Spleen (tissue), 7 donors: ENCODE data around the gene SMARCAL1.

Source experiments
- POLR2A ChIP-seq, 3 donors: fragments of 450-650 bp; IDR thresholded peaks; one replicate each; pipeline ENCODE4 v1.5.1; 2017; ENCODE audit warnings: antibody characterized with exemption in 3 of 3, mild to moderate bottlenecking in 1 of 3
- POLR2AphosphoS5 ChIP-seq, 3 donors: sonication (generic); formaldehyde crosslinking; IDR thresholded peaks; one replicate each; pipeline ENCODE4 v1.5.1; 2017; ENCODE audit warnings: antibody characterized with exemption in 3 of 3
- TF ChIP-seq, protein P1 (sequence below), 11 experiments: fragments of 200-600 bp in 7 of 11; fragments of 450-650 bp in 4 of 11; sonication (generic) in 4 of 11; IDR thresholded peaks in 8 of 11; conservative IDR thresholded peaks in 3 of 11; 1 replicate in 7 of 11; 2 replicates in 4 of 11; pipeline versions ENCODE4 v1.4.0 to v1.8.0; 2016 to 2021; ENCODE audit warnings: antibody characterized with exemption in 11 of 11, inconsistent platforms in 4 of 11, mild to moderate bottlenecking in 1 of 11
- donor health status: DM: no; HTN: no; CAD: no; lungs with moderate emphysema.
- donor health status: DM: no; HTN: no; CAD: no.
- donor health status: DM: no; HTN: no; CAD: no.

DNA sequence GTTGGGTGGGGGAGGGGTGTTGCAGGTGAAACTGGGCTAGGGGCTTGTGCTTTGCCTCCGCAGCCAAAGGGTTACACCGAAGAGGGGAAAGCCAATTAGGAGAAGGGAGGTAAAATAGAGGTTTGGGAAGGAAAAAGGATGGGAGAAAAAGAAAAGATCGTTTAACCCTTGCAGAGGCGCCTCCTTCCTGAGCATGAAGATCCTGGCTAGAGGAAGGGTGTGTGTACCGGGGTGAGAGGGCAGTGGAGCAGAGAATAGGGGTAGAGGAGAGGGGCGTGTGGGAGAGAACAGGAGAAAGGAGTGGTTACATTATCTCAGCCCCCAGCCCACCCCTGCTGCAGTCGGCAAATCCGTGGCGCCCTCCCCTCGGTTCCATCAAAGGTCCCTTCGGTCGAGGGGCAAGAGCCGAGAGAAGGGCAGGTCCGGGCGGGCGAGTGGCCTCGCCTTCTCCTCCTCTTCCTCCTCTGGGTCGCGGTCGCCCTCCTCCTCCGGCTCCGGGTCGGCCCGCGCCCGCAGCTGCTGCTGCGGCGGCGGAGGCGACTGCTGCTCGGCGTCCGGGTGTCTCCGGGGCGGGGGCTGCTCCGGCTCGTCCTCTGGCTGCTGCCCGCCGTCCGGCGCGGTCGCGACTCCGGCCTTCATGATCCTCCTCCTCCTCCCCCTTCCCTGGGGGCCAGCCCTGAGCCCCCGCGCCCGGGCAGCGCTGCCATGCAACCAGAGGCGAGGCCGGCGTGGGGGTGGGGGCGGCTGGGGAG lies 41.1 kb upstream of the SMARCAL1 start:
- TF ChIP-seq, protein P1, sequence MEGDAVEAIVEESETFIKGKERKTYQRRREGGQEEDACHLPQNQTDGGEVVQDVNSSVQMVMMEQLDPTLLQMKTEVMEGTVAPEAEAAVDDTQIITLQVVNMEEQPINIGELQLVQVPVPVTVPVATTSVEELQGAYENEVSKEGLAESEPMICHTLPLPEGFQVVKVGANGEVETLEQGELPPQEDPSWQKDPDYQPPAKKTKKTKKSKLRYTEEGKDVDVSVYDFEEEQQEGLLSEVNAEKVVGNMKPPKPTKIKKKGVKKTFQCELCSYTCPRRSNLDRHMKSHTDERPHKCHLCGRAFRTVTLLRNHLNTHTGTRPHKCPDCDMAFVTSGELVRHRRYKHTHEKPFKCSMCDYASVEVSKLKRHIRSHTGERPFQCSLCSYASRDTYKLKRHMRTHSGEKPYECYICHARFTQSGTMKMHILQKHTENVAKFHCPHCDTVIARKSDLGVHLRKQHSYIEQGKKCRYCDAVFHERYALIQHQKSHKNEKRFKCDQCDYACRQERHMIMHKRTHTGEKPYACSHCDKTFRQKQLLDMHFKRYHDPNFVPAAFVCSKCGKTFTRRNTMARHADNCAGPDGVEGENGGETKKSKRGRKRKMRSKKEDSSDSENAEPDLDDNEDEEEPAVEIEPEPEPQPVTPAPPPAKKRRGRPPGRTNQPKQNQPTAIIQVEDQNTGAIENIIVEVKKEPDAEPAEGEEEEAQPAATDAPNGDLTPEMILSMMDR (IDR thresholded peaks at IDR 0.05 in 8 of 11, conservative IDR thresholded peaks at IDR 0.05 in 3 of 11), result no peak
- no peak for TF ChIP-seq POLR2A (IDR thresholded peaks at IDR 0.05)
- no peak for TF ChIP-seq POLR2AphosphoS5 (IDR thresholded peaks at IDR 0.05)
